Stimulated activated CD4-positive, alpha-beta T cell treated with anti-CD3 and anti-CD28 coated beads, TNF-alpha, amount 100 ng/mL, for 1 hour (primary cell): ENCODE data around the gene MCM10.
"Not testable (repeated sequence)": the region's sequence is repeated elsewhere in the genome, so short reads cannot be mapped to it uniquely, and the experiment has no call there.

Source experiments
- DNase-seq, 3 donors: peaks; one replicate each; pipeline ENCODE4 v3.0.0-alpha.2; 2020; ENCODE audit warnings: low read depth in 3 of 3, low spot score in 1 of 3

MCM10 gene

GRCh38 chr10:13219685-13220670, 58.6 kb downstream of the MCM10 start:
- no peak for DNase-seq

- DNase-seq, result no peak
Observed at GRCh38 chr10:13221572-13221971, 60.2 kb downstream of the MCM10 start.

GRCh38 chr10:13222151-13222550, 60.8 kb downstream of the MCM10 start:
- DNase-seq, result no peak

GRCh38 chr10:13222566-13222965, 61.2 kb downstream of the MCM10 start:
- no peak for DNase-seq

GRCh38 chr10:13223241-13223640, 61.9 kb downstream of the MCM10 start:
- DNase-seq, result no peak

GRCh38 chr10:13224210-13224995, 63.0 kb downstream of the MCM10 start:
- no peak for DNase-seq

GRCh38 chr10:13225601-13226000, 64.2 kb downstream of the MCM10 start:
- DNase-seq, result no peak

- DNase-seq, result no peak
Observed at GRCh38 chr10:13227031-13227430, 65.7 kb downstream of the MCM10 start.

GRCh38 chr10:13231190-13231589, 69.8 kb downstream of the MCM10 start:
- DNase-seq, result no peak

GRCh38 chr10:13231808-13232207, 70.5 kb downstream of the MCM10 start:
- no peak for DNase-seq

- no peak for DNase-seq
Observed at GRCh38 chr10:13233358-13233757, 72.0 kb downstream of the MCM10 start.

- DNase-seq, result no peak
Observed at GRCh38 chr10:13234172-13234571, 72.8 kb downstream of the MCM10 start, which contains the start of gene UCMA. TSS of gene UCMA (minus strand) at chr10:13234374. CDS start at chr10:13234258, 116 bp downstream.

- DNase-seq, result not testable (repeated sequence)
Observed at GRCh38 chr10:13234736-13235135, 73.4 kb downstream of the MCM10 start.

- no peak for DNase-seq
Observed at GRCh38 chr10:13236638-13237037, 75.3 kb downstream of the MCM10 start.

- DNase-seq, result no peak
Observed at GRCh38 chr10:13238271-13239077, 77.1 kb downstream of the MCM10 start.

GRCh38 chr10:13239923-13240322, 78.6 kb downstream of the MCM10 start:
- DNase-seq, result no peak

- no peak for DNase-seq
Observed at GRCh38 chr10:13241613-13242012, 80.3 kb downstream of the MCM10 start.

GRCh38 chr10:13242260-13242659, 80.9 kb downstream of the MCM10 start:
- not testable (repeated sequence) for DNase-seq

- DNase-seq, result no peak
Observed at GRCh38 chr10:13247246-13247645, 85.9 kb downstream of the MCM10 start.

GRCh38 chr10:13247784-13248183, 86.4 kb downstream of the MCM10 start:
- DNase-seq, result no peak

- DNase-seq, result no peak
Observed at GRCh38 chr10:13253726-13254125, 92.4 kb downstream of the MCM10 start.
